ENCODE data around the gene SMARCAL1. TPM values are rescaled to one million over a fixed set of nuclear protein-coding genes. Genes with fewer than 3 reads are reported as not detected.

The SMARCAL1 gene
- total RNA-seq, 1 experiment from 2014 or later = 40.5 TPM

GRCh38 chr2:216505133-216506106 lies 93.1 kb downstream of the SMARCAL1 start:
- Histone ChIP-seq H3K36me3 (ENCODE audit: low read depth) (peaks cover 42% of the 10 kb centered on the region), H3K27ac (no peak overlapping the region), H3F3A (ENCODE audit: insufficient read depth, low read depth) (peaks cover 82% of the 10 kb centered on the region), H3K79me2 (ENCODE audit: low read depth) (peaks cover 27% of the 10 kb centered on the region), H3K4me3 (no peak overlapping the region), H3K9me3 (ENCODE audit: insufficient read depth, low read depth) (no peaks in the 10 kb centered on the region), H2AFZ (no peak overlapping the region), H3K4me2 (no peak overlapping the region), H4K20me1 (ENCODE audit: insufficient read depth) (peaks cover 49% of the 10 kb centered on the region), H3K4me1 (replicated peaks; ENCODE audit: insufficient read depth) (peaks cover 15% of the 10 kb centered on the region), H3K9me2 (ENCODE audit: insufficient read depth) (no peaks in the 10 kb centered on the region), H3K27me3 (ENCODE audit: insufficient read depth, low read depth) (no peaks in the 10 kb centered on the region)
- TF ChIP-seq CTCF (conservative IDR thresholded peaks at IDR 0.05) (no peak), EZH2 (IDR thresholded peaks at IDR 0.05; ENCODE audit: low read depth) (no peak)
- ChIA-PET CTCF (interaction anchor here (1.2 kb wide), 1 partner anchor 161 kb away, joined by 4 read pairs; no protein-coding TSS in a partner anchor), POLR2A (ENCODE audit: unreplicated experiment) (interaction anchor here (0.6 kb wide), 1 partner anchor 68 kb away, joined by 4 read pairs; no protein-coding TSS in a partner anchor)
- intact Hi-C loops (cut with micrococcal nuclease; ENCODE audit: unreplicated experiment) = no loop called here
- BruUV-seq (replicated peaks) = no TSS peak
- DNase-seq = no peak

GRCh38 chr2:216507220-216508160 lies 95.2 kb downstream of the SMARCAL1 start:
- ChIA-PET CTCF (interaction anchor here (0.6 to 1.2 kb wide), 3 partner anchors 12 to 159 kb away, joined by 3 to 4 read pairs (median 4); no protein-coding TSS in a partner anchor), POLR2A (ENCODE audit: unreplicated experiment) (interaction anchor here (0.7 kb wide), 1 partner anchor 85 kb away, joined by 3 read pairs; no protein-coding TSS in a partner anchor)
- no peaks in the 10 kb centered on the region for H3K27me3 ChIP-seq (ENCODE audit: insufficient read depth, low read depth)
- TF ChIP-seq CTCF (conservative IDR thresholded peaks at IDR 0.05) (no peak), EZH2 (IDR thresholded peaks at IDR 0.05; ENCODE audit: low read depth) (no peak)
- H3K4me2 ChIP-seq = no peak overlapping the region
- H3K36me3 ChIP-seq (ENCODE audit: low read depth) = peaks cover 21% of the 10 kb centered on the region
- no TSS peak for BruUV-seq (replicated peaks)
- DNase-seq = no peak
- H3K9me2 ChIP-seq (ENCODE audit: insufficient read depth) = no peaks in the 10 kb centered on the region
- H2AFZ ChIP-seq = no peak overlapping the region
- H3K4me1 ChIP-seq (replicated peaks; ENCODE audit: insufficient read depth) = no peaks in the 10 kb centered on the region
- H3K79me2 ChIP-seq (ENCODE audit: low read depth) = peaks cover 7% of the 10 kb centered on the region; the same call in 1 of the 2 replicates
- peaks cover 32% of the 10 kb centered on the region for H4K20me1 ChIP-seq (ENCODE audit: insufficient read depth)
- no peak overlapping the region for H3K4me3 ChIP-seq
- H3K27ac ChIP-seq = 0 out of 2 replicates have a peak overlapping the region, but pooled peaks have one; percentile 27
- no peaks in the 10 kb centered on the region for H3K9me3 ChIP-seq (ENCODE audit: insufficient read depth, low read depth)
- intact Hi-C loops (cut with micrococcal nuclease; ENCODE audit: unreplicated experiment) = no loop called here
- peaks cover 65% of the 10 kb centered on the region for H3F3A ChIP-seq (ENCODE audit: insufficient read depth, low read depth)

GRCh38 chr2:216508229-216508628 lies 95.9 kb downstream of the SMARCAL1 start:
- POLR2A ChIA-PET (ENCODE audit: unreplicated experiment) = no interaction called here
- Histone ChIP-seq H3K27ac (no peak overlapping the region), H3K9me3 (ENCODE audit: insufficient read depth, low read depth) (no peaks in the 10 kb centered on the region), H3K27me3 (ENCODE audit: insufficient read depth, low read depth) (no peaks in the 10 kb centered on the region), H2AFZ (no peak overlapping the region), H3K9me2 (ENCODE audit: insufficient read depth) (no peaks in the 10 kb centered on the region), H3K79me2 (ENCODE audit: low read depth) (peaks cover under 1% of the 10 kb centered on the region; the same call in 1 of the 2 replicates), H3K4me2 (no peak overlapping the region), H3K4me3 (no peak overlapping the region), H3K36me3 (ENCODE audit: low read depth) (peaks cover 14% of the 10 kb centered on the region), H4K20me1 (ENCODE audit: insufficient read depth) (peaks cover 25% of the 10 kb centered on the region), H3K4me1 (replicated peaks; ENCODE audit: insufficient read depth) (no peaks in the 10 kb centered on the region), H3F3A (ENCODE audit: insufficient read depth, low read depth) (peaks cover 59% of the 10 kb centered on the region)
- no TSS peak for BruUV-seq (replicated peaks)
- no peak for DNase-seq
- intact Hi-C loops (cut with micrococcal nuclease; ENCODE audit: unreplicated experiment) = no loop called here
- CTCF ChIA-PET = interaction anchor here (0.6 kb wide), 2 partner anchors 13 to 17 kb away, joined by 3 to 4 read pairs; no protein-coding TSS in a partner anchor
- TF ChIP-seq CTCF (conservative IDR thresholded peaks at IDR 0.05) = no peak
- no peak for TF ChIP-seq EZH2 (IDR thresholded peaks at IDR 0.05; ENCODE audit: low read depth)

Measured in PC-9 (cell line).